GM19395 (cell line): ENCODE results near the gene SLC6A17.

Source experiments
- ATAC-seq: cut with Tn5 transposase; IDR thresholded peaks from one replicate; pipeline ENCODE4 v1.9.1; 2021; ENCODE audit warnings: mild to moderate bottlenecking, moderate library complexity; ENCODE audit not compliant: unreplicated experiment

Gene SLC6A17

GRCh38 chr1:110135246-110135645 is 15.0 kb upstream of the SLC6A17 start:
- ATAC-seq, result no peak

DNA sequence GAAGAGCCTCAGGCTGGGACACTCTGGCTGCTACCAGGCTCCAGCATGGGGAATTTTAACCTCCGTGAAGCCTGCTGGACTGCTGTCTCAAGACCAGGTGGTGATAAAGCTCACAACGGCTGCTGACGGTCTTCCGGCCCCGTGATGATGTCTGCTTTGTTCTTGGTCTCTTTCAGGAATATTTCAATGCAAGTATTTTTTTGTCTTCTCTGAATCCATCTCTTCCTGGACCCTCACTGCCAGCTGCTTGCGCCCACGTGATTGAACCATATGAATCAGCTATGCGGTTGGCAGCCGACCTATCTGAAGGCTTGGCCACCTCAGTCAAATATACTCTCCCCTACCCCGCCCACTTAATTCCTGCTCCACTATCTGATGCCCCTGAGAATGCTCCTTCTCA is 14.6 kb upstream of the SLC6A17 start:
- ATAC-seq, result no peak

DNA sequence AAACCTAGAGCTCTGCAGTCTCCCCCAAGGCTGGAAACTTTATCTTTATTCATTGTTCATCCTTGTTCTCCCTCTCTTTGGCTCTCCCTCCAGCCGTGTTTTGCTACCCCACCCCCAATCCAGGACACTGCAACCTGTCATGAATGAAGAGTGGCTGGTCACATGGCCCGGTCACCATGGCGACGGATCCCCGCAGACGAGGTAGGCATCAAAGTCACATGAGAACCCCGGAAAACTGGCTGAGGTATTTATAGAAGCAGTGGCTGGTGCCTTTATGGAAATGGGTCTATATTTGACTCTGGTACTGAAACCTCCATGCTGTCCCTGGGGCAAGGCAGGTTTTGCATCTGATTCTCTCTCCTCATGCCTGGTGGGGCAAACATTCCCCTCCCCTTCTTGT is 13.4 kb upstream of the SLC6A17 start:
- no peak for ATAC-seq

GRCh38 chr1:110138956-110139355 is 11.3 kb upstream of the SLC6A17 start:
- no peak for ATAC-seq

- no peak for ATAC-seq
Observed at GRCh38 chr1:110144366-110144765, 5.9 kb upstream of the SLC6A17 start.

GRCh38 chr1:110148961-110149360 is 1.3 kb upstream of the SLC6A17 start:
- ATAC-seq, result no peak

- no peak for ATAC-seq
Observed at GRCh38 chr1:110151175-110151669, 928 bp downstream of the SLC6A17 start.

GRCh38 chr1:110152133-110152785 is 2.0 kb downstream of the SLC6A17 start:
- no peak for ATAC-seq

DNA sequence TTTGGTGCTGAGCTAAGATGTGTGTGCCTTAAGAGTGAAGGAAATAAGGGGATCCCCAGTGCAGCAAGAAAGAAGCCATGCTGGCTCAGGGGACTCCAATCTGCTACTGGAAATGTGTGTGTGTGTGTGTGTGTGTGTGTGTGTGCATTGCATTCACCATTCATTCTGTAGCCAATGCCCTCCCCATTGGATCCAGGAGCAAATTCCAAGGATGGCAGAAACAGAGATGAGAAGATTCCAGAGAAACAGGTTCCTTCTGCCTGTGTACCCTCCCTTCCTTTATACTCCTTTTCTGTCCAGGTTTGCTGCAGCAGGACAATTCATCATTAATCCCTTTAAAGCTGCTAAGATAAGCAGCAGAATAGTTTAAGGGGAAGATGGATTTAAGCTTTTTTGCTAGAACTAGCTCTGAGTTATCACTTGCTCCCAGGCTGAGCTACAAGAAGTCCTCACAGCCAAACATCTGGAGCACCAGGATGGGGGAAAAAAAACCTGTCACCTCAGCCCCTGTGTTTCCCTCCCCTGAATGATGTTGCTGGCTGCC is 3.2 kb downstream of the SLC6A17 start:
- ATAC-seq, result no peak

GRCh38 chr1:110155878-110156522 is 5.7 kb downstream of the SLC6A17 start:
- ATAC-seq, result no peak

GRCh38 chr1:110158261-110158660 is 8.0 kb downstream of the SLC6A17 start:
- no peak for ATAC-seq

- no peak for ATAC-seq
Observed at GRCh38 chr1:110159168-110159567, 8.9 kb downstream of the SLC6A17 start.

DNA sequence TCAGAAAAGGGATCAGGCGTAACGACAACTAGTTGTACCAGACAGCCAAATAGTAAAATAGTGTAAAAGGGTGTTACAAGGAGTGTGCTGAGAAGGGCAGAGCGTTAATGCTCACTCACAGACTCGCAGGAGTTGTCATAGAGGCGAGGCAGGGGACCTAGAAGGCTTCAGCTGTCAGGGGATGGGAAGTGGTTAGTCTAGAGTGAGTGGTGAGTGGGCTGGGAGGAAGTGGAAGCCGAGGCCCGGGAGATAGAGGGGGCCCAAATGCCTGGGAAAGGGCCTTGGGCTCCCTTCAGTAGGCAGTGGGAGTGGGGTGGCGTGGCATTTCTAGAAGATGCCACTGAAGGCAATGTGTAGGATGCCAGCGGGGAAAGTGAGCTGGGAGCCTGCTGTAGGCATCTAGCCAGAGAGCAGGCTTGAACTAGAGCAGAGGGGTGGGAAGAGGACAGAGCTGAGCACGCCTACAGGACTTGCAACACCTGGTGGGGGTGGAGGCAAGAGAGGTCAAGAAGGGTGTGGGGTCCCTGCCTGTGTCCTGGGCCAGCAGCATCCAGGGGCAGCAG is 10.3 kb downstream of the SLC6A17 start:
- ATAC-seq, result no peak

DNA sequence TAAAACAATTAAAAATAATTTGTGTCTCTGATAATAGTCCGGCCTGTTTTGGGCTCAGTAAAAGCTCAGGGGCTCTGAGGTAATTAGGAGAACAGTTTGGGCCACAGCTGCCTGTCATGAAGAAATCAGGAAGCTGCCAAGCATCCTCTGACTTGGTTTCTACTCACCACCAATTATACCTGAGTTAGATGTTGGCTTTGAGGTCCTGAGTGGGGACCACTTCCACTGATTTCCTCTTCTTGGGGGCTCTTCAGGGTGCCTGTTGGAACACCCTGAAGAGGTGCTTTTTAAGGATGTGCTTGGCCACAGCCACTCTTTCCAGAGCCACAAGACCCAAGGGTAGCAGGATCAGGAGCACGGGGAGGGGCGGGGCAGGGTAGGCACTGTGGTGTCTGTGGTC is 10.9 kb downstream of the SLC6A17 start:
- ATAC-seq, result no peak

GRCh38 chr1:110161849-110162248 is 11.6 kb downstream of the SLC6A17 start:
- no peak for ATAC-seq

DNA sequence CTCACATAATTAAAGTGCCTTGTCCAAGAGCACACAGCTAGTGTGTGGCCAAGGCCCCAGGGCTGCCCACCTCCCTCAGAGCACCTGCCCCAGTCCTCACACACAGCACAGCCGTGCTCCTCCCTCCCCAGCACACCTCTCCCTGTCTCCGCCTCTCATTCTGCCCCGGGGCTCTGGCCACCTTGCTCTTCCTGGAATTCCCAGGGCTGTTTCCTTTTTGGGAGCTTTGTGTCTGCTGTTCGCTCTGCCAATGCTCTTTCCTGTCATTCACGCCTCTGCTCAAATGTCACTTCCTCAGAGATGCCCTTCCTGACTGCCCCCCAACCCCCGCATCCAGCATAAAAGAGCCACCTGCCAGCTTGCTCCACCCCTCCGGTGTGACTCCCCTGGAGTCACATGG is 13.3 kb downstream of the SLC6A17 start:
- no peak for ATAC-seq

- no peak for ATAC-seq
Observed at GRCh38 chr1:110164725-110165350, 14.5 kb downstream of the SLC6A17 start.

DNA sequence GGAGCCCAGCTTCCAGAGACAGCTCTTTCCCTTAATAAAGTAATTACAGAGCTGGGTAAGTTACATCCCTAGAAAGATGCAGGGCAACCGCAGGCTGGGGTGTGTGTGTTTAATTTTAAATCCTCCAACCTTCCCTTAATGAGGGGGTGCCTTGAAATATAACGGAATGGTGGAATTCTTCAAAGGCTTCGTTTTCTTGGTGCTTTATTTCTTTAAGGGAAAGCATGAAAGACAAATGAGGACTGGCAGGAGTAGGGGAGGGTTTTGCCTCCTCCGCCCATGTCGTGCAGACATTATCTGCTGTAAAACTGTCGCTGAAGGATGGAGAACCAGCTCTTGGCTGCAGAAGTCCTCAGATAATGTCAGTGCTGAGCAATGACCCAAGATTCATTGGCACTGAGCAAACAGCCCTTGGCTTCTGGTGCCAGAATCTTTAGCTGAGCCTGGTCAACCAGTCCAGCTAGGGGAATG is 15.5 kb downstream of the SLC6A17 start:
- ATAC-seq, result no peak

- ATAC-seq, result no peak
Observed at GRCh38 chr1:110166861-110167260, 16.6 kb downstream of the SLC6A17 start.

DNA sequence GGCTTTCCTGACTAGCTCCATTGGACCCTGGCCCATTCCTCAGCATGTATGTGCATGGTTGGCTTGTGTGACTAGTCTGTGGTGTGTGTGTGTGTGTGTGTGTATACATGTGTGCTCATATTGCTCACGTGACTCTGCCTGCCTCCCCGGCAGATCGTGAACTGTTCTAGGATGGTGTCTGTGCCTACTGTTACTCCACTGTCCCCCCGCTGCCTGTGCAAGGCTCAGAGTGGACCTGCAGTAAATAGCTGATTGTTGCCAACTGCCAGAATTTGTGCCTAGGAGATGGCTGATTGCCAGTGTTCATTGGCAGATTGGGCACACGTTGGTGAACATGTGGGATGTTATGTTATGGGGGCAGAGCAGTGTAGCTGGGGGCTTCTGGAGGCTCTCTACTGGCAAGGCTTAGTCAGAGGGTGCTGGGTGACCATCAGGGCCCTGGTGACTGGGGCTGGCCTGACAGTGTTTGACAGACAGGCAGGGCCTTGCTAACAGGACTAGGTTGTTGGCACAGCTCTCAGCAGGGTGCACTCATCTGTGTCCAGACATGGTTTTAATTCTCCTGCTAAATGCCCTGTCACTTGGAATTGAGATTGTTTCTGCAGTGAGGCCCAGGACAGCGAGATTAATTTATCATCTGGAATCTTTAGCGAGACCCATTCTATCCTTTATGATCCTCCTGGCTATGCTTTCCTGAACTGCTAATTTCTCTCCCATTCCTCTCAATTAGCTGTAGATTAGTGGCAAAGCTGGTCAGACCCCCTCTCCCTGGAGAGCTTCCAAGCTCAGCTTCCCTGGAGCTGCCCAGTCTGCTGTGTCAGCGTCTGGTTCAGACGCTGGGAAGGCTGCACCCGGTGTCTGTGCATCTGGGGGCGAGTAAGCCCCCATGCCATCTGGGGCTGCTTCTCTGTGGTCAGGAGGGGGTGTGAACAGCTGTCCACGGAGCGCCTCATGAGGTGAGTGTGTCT is 20.8 kb downstream of the SLC6A17 start:
- ATAC-seq, result no peak
